Loucy (cell line): ENCODE results near the gene SOX13.

Experiments used
- CTCF ChIP-seq: fragments of 200-600 bp; sonication (generic); conservative IDR thresholded peaks from 2 replicates; pipeline ENCODE4 v1.5.1; 2014; ENCODE audit warnings: mild to moderate bottlenecking, antibody characterized with exemption, low read length
- EZH2phosphoT487 ChIP-seq: fragments of 200-600 bp; IDR thresholded peaks from 2 replicates; pipeline ENCODE4 v1.6.1; 2018; ENCODE audit warnings: antibody characterized with exemption, mild to moderate bottlenecking, moderate library complexity, borderline replicate concordance

GRCh38 chr1:204126386-204126785 lies 53.5 kb downstream of the SOX13 start:
- no peak for TF ChIP-seq CTCF
- no peak for TF ChIP-seq EZH2phosphoT487
